Measurements from ENCODE around the gene SNCB.

Gene SNCB

DNA sequence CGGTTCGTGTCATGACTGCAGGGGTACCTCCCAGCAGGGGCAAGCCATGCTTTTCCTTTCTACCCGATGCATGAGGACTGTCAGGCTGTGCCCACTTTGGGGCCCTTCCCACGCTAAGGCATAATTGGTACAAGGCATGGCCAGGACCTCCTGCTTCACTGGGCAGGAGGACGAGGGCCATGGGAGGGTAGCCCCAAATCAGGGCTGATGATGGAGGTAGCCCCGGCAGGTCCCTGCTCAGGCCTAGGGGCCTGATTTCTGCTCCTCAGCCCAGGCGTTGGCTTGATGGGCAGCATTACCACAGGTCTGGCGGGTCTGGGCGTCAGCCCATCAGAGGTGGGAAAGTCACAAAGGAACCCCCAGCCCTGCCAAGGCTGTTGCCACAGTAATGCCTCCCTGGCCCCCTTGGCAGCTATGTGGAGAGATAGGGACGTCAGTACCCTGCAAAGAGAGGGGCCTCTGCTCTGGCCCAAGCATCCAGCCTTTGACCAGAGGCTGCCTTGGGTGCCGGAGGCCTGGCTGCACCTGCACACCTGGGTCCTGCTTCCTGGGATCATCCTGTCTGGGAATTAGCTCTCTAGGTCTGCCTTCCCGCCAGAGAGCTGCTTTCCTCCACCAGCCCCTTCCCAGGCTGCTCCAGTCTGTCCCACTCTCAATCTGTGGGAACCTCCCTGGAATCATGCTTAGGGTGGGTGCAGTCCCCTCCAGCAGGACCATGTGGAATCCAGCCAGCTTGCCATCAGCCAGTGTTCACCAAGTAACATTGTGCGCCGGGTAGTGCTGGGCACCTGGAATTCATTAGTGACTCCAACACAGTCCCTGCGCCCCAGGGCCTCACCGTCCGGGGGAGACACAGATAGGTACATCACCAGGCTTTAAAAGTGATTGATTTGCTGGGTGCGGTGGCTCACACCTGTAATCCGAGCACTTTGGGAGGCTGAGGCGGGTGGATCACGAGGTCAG is 32.3 kb upstream of the SNCB start:
- Histone ChIP-seq H3K9me3 (no peaks in the 10 kb centered on the region), H3K4me1 (no peaks in the 10 kb centered on the region), H3K4me3 (ENCODE audit: low read depth, low read length) (no peak overlapping the region), H3K27me3 (no peaks in the 10 kb centered on the region), H3K36me3 (no peaks in the 10 kb centered on the region)
- peak; percentile 70 for DNase-seq
- TF ChIP-seq, protein P1, sequence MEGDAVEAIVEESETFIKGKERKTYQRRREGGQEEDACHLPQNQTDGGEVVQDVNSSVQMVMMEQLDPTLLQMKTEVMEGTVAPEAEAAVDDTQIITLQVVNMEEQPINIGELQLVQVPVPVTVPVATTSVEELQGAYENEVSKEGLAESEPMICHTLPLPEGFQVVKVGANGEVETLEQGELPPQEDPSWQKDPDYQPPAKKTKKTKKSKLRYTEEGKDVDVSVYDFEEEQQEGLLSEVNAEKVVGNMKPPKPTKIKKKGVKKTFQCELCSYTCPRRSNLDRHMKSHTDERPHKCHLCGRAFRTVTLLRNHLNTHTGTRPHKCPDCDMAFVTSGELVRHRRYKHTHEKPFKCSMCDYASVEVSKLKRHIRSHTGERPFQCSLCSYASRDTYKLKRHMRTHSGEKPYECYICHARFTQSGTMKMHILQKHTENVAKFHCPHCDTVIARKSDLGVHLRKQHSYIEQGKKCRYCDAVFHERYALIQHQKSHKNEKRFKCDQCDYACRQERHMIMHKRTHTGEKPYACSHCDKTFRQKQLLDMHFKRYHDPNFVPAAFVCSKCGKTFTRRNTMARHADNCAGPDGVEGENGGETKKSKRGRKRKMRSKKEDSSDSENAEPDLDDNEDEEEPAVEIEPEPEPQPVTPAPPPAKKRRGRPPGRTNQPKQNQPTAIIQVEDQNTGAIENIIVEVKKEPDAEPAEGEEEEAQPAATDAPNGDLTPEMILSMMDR (IDR thresholded peaks at IDR 0.05; ENCODE audit: low read depth, low read length), result no peak

DNA sequence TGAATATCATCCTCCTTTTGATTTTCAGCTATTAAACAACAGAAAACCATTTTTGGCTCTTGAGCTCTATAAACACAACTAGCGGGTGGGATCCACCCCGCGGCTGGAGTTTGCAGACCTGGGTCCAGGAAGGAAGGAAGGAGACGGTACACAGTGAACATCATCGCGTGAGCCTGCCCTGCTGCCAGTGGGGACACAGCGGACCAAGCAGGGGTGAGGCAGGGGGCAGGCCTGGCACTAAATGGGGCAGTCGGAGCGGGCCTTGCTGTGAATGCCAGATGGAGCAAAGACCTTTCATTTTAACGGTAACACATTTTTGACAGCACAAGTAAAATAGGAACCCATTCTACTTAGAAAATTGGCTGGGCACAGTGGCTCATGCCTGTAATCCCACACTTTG is 31.3 kb upstream of the SNCB start:
- no peaks in the 10 kb centered on the region for H3K36me3 ChIP-seq
- TF ChIP-seq, protein P1 (IDR thresholded peaks at IDR 0.05; ENCODE audit: low read depth, low read length), result no peak
- no peaks in the 10 kb centered on the region for H3K9me3 ChIP-seq
- no peaks in the 10 kb centered on the region for H3K4me1 ChIP-seq
- no peaks in the 10 kb centered on the region for H3K27me3 ChIP-seq
- no peak overlapping the region for H3K4me3 ChIP-seq (ENCODE audit: low read depth, low read length)
- no peak for DNase-seq

DNA sequence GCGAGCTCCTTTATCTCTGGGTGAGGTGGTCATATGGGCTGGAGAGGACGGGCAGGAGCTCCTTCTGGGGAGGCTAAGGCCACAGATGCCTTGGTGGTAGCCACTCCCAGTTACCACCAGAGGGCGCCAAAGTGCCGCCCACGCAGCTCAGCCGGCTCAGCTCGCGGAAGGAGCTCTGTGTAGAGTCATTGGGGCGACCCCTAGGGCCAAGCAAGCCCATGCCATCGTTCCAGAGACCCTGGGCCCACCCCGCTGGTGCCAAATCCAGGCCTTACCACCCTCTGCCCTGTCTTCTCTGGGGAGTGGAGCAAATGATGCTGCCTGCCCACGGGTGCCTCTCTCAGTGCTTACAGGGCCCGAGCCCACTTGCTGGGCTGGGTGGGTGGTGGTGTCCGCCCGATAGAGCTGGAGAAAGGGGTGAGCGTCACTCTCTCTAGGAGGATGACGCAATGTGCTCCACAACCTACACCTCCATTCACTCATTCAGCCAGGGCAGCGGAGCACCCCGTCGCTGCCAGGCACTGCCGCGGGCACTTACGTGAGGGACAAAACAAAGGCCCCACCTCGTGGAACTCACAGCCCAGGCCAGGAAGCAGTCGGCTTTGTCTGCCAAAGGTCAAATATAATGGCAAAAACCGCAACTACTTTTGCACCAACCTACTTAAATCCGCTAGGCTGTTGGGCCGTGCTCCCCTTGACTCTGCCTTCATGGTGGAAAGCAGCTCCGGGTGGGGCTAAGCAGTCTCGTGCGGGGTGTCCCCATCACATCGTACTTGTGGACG is 30.7 kb upstream of the SNCB start:
- Histone ChIP-seq H3K36me3 (no peaks in the 10 kb centered on the region), H3K9me3 (no peaks in the 10 kb centered on the region), H3K27me3 (no peaks in the 10 kb centered on the region), H3K4me3 (ENCODE audit: low read depth, low read length) (no peak overlapping the region), H3K4me1 (no peaks in the 10 kb centered on the region)
- peak; percentile 87 for DNase-seq
- TF ChIP-seq, protein P1 (IDR thresholded peaks at IDR 0.05; ENCODE audit: low read depth, low read length), result peak; percentile 97

DNA sequence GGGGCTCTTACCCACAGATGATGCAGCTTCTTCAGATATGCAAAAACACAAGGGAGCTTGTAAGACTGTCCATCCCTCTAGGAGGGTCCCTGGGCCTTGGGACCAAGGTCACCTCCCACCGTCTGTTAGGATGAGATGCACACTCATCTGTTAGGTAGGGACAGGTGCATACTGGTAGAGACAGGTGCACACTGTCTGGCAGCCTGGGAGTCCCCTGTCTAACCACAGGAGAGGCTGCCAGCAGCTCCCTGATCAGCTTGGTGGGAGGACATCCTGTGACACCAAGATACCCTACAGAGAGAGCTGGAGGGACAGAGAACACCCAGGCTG is 30.2 kb upstream of the SNCB start:
- Histone ChIP-seq H3K9me3 (no peaks in the 10 kb centered on the region), H3K36me3 (no peaks in the 10 kb centered on the region), H3K27me3 (no peaks in the 10 kb centered on the region), H3K4me1 (no peaks in the 10 kb centered on the region), H3K4me3 (ENCODE audit: low read depth, low read length) (no peak overlapping the region)
- DNase-seq, result no peak
- TF ChIP-seq, protein P1 (IDR thresholded peaks at IDR 0.05; ENCODE audit: low read depth, low read length), result no peak

DNA sequence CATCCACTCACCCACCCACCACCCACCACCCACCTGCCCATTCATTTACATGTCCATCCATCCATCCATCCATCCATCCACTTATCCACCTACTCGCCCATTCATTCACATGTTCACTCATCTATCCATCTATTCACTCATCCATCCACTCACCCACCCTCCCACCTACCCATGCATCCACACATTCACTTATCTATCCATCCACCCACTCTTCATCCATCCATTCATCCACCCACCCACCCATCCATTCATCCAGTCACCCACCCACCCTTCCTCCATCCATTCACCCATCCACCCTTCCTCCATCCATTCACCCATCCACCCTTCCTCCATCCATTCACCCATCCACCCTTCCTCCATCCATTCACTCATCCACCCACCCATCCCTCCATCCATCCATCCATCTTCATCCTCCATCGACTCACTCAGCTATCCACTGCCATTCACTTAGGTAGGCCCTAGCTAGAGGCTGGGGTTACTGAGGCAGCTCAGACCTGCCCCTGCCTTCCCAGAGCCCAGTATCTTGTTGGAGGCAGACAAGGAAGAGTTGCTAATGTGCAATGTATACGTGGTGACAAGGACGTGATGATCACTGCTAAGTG is 29.6 kb upstream of the SNCB start:
- no peaks in the 10 kb centered on the region for H3K4me1 ChIP-seq
- H3K9me3 ChIP-seq, result no peaks in the 10 kb centered on the region
- H3K27me3 ChIP-seq, result no peaks in the 10 kb centered on the region
- DNase-seq, result no peak
- no peaks in the 10 kb centered on the region for H3K36me3 ChIP-seq
- no peak overlapping the region for H3K4me3 ChIP-seq (ENCODE audit: low read depth, low read length)
- TF ChIP-seq, protein P1 (IDR thresholded peaks at IDR 0.05; ENCODE audit: low read depth, low read length), result no peak
